Thyroid gland (tissue), 4 donors: ENCODE measurements around the gene DICER1.

Source experiments
- POLR2A ChIP-seq, 2 donors: fragments of 450-650 bp; IDR thresholded peaks; one replicate each; pipeline ENCODE4 v1.6.1; 2017; ENCODE audit warnings: antibody characterized with exemption in 2 of 2, mild to moderate bottlenecking in 2 of 2, moderate library complexity in 1 of 2
- TF ChIP-seq, protein P1 (sequence below), 6 experiments: fragments of 200-600 bp in 3 of 6; fragments of 450-650 bp in 3 of 6; sonication (generic) in 3 of 6; IDR thresholded peaks; one replicate each; pipeline ENCODE4 v1.5.1; 2016 to 2019; ENCODE audit warnings: antibody characterized with exemption in 6 of 6, mild to moderate bottlenecking in 2 of 6, inconsistent platforms in 1 of 6, moderate library complexity in 1 of 6

GRCh38 chr14:95164506-95164905, 7.2 kb upstream of the DICER1 start:
- TF ChIP-seq, protein P1, sequence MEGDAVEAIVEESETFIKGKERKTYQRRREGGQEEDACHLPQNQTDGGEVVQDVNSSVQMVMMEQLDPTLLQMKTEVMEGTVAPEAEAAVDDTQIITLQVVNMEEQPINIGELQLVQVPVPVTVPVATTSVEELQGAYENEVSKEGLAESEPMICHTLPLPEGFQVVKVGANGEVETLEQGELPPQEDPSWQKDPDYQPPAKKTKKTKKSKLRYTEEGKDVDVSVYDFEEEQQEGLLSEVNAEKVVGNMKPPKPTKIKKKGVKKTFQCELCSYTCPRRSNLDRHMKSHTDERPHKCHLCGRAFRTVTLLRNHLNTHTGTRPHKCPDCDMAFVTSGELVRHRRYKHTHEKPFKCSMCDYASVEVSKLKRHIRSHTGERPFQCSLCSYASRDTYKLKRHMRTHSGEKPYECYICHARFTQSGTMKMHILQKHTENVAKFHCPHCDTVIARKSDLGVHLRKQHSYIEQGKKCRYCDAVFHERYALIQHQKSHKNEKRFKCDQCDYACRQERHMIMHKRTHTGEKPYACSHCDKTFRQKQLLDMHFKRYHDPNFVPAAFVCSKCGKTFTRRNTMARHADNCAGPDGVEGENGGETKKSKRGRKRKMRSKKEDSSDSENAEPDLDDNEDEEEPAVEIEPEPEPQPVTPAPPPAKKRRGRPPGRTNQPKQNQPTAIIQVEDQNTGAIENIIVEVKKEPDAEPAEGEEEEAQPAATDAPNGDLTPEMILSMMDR (IDR thresholded peaks at IDR 0.05) = no peak
- TF ChIP-seq POLR2A (IDR thresholded peaks at IDR 0.05) = no peak
